SK-N-SH (cell line): ENCODE results near the gene GABRR2. TPM values are rescaled to one million over a fixed set of nuclear protein-coding genes. Genes with fewer than 3 reads are reported as not detected.

Experiments
- CTCF ChIA-PET: fragments of 300-600, 350-600 bp; formaldehyde crosslinking; extraction: SDS; loops from one replicate; lab custom pipeline; 2021; lab: Yijun Ruan, JAX
- POLR2A ChIA-PET: fragments of 350-600 bp; sonication (Branson Sonifier 250); formaldehyde crosslinking; extraction: SDS; loops from one replicate; lab custom pipeline; 2020; ENCODE audit warnings: antibody characterized with exemption, inconsistent platforms; lab: Yijun Ruan, JAX
- DNase-seq: peaks from one replicate; pipeline ENCODE4 v3.0.0; 2012
- H2AFZ ChIP-seq: fragments of 200-600 bp; sonication (generic); 2 replicates; pipeline ENCODE4 v1.8.1; 2016; ENCODE audit warnings: antibody characterized with exemption, mild to moderate bottlenecking, low read depth
- H3F3A ChIP-seq: fragments of 200-600 bp; sonication (generic); replicated peaks from 2 replicates; pipeline ENCODE3; 2016; ENCODE audit warnings: antibody characterized with exemption, mild to moderate bottlenecking; ENCODE audit not compliant: insufficient read depth
- H3K27ac ChIP-seq, 2 experiments: fragments of 200-500 bp in 1 of 2; fragments of 200-600 bp in 1 of 2; sonication (Bioruptor generic) in 1 of 2; sonication (generic), shearing (Covaris generic) in 1 of 2; 2 replicates each; pipeline versions ENCODE4 v1.5.1 to v1.6.1; 2014 to 2016; ENCODE audit warnings: low read depth in 2 of 2, inconsistent platforms in 1 of 2, low read length in 1 of 2, mild to moderate bottlenecking in 1 of 2, mixed read lengths in 1 of 2
- H3K27me3 ChIP-seq: fragments of 200-600 bp; sonication (generic), shearing (Covaris generic); 2 replicates; pipeline ENCODE4 v1.6.1; 2016; ENCODE audit warnings: mixed run types; ENCODE audit not compliant: insufficient read depth
- H3K36me3 ChIP-seq, 2 experiments: fragments of 200-500 bp in 1 of 2; fragments of 200-600 bp in 1 of 2; sonication (Bioruptor generic) in 1 of 2; sonication (generic) in 1 of 2; replicated peaks in 1 of 2; 2 replicates each; pipeline versions ENCODE3 to v1.5.1; 2014 to 2016; ENCODE audit warnings: low read length in 1 of 2, mild to moderate bottlenecking in 1 of 2; ENCODE audit not compliant: insufficient read depth in 2 of 2, control insufficient read depth in 1 of 2
- H3K4me1 ChIP-seq, 2 experiments: fragments of 200-500 bp in 1 of 2; fragments of 200-600 bp in 1 of 2; sonication (Bioruptor generic) in 1 of 2; sonication (generic), shearing (Covaris generic) in 1 of 2; 2 replicates each; pipeline versions ENCODE4 v1.5.1 to v1.6.1; 2014 to 2016; ENCODE audit warnings: low read depth in 1 of 2, low read length in 1 of 2, mixed run types in 1 of 2; ENCODE audit not compliant: insufficient read depth in 2 of 2, control insufficient read depth in 1 of 2
- H3K4me2 ChIP-seq: fragments of 200-600 bp; sonication (generic), shearing (Covaris generic); 2 replicates; pipeline ENCODE4 v1.6.1; 2017; ENCODE audit warnings: mixed run types
- H3K4me3 ChIP-seq, 2 experiments: fragments of 200-500 bp in 1 of 2; fragments of 200-600 bp in 1 of 2; sonication (Bioruptor generic) in 1 of 2; sonication (generic), shearing (Covaris generic) in 1 of 2; 2 replicates each; pipeline versions ENCODE4 v1.5.1 to v1.8.1; 2014 to 2016; ENCODE audit warnings: low read depth in 2 of 2, inconsistent platforms in 1 of 2, low read length in 1 of 2, mild to moderate bottlenecking in 1 of 2, mixed read lengths in 1 of 2, moderate library complexity in 1 of 2
- H3K79me2 ChIP-seq: fragments of 200-600 bp; sonication (generic); 2 replicates; pipeline ENCODE4 v1.8.1; 2017; ENCODE audit warnings: mild to moderate bottlenecking; ENCODE audit not compliant: insufficient read depth
- H3K9ac ChIP-seq: fragments of 200-600 bp; sonication (generic); 2 replicates; pipeline ENCODE4 v1.6.1; 2017; ENCODE audit warnings: mixed run types
- H3K9me2 ChIP-seq: fragments of 200-600 bp; sonication (generic); 2 replicates; pipeline ENCODE4 v1.6.1; 2017; ENCODE audit warnings: mixed run types
- H3K9me3 ChIP-seq: fragments of 200-600 bp; sonication (generic); 2 replicates; pipeline ENCODE4 v1.6.1; 2017; ENCODE audit warnings: mixed run types, mild to moderate bottlenecking, moderate library complexity
- H4K20me1 ChIP-seq: fragments of 200-600 bp; sonication (generic); 2 replicates; pipeline ENCODE4 v1.6.1; 2017; ENCODE audit warnings: mild to moderate bottlenecking, mixed run types; ENCODE audit not compliant: insufficient read depth
- CHD2 ChIP-seq: fragments of 150-350 bp; IDR thresholded peaks from 2 replicates; pipeline ENCODE4 v1.6.1; 2018; ENCODE audit warnings: low read length; ENCODE audit not compliant: partially characterized antibody
- ELF1 ChIP-seq: IDR thresholded peaks from 2 replicates; pipeline ENCODE4 v1.4.0; 2012
- FOXM1 ChIP-seq: IDR thresholded peaks from 2 replicates; pipeline ENCODE4 v1.4.0; 2012; ENCODE audit warnings: low read depth, mild to moderate bottlenecking
- GATA2 ChIP-seq: sonication (generic); formaldehyde crosslinking; IDR thresholded peaks from 2 replicates; pipeline ENCODE4 v1.5.0; 2020; ENCODE audit warnings: mild to moderate bottlenecking, missing genetic modification reagents
- JUND ChIP-seq: IDR thresholded peaks from 2 replicates; pipeline ENCODE4 v1.4.0; 2012
- MEF2A ChIP-seq: IDR thresholded peaks from 2 replicates; pipeline ENCODE4 v1.4.0; 2012; ENCODE audit warnings: low read depth, borderline replicate concordance
- NFIC ChIP-seq: IDR thresholded peaks from 2 replicates; pipeline ENCODE4 v1.4.0; 2012; ENCODE audit warnings: borderline replicate concordance
- NRF1 ChIP-seq: IDR thresholded peaks from 2 replicates; pipeline ENCODE4 v1.6.1; 2012; ENCODE audit warnings: low read depth, mild to moderate bottlenecking, low read length
- POLR2AphosphoS5 ChIP-seq: IDR thresholded peaks from 2 replicates; pipeline ENCODE4 v1.6.1; 2012; ENCODE audit warnings: low read depth, low read length
- REST ChIP-seq: IDR thresholded peaks from 2 replicates; pipeline ENCODE4 v1.6.1; 2012; ENCODE audit warnings: mild to moderate bottlenecking, low read depth, low read length, moderate library complexity
- RXRA ChIP-seq: IDR thresholded peaks from 2 replicates; pipeline ENCODE4 v1.4.0; 2012; ENCODE audit warnings: low read depth, mild to moderate bottlenecking, borderline replicate concordance
- SIN3A ChIP-seq: IDR thresholded peaks from 2 replicates; pipeline ENCODE4 v1.6.1; 2012; ENCODE audit warnings: low read depth, mild to moderate bottlenecking, low read length, moderate library complexity, borderline replicate concordance
- TAF1 ChIP-seq: IDR thresholded peaks from 2 replicates; pipeline ENCODE4 v1.6.1; 2012; ENCODE audit warnings: low read depth, mild to moderate bottlenecking, low read length, moderate library complexity, borderline replicate concordance
- TEAD4 ChIP-seq: IDR thresholded peaks from 2 replicates; pipeline ENCODE4 v1.4.0; 2012; ENCODE audit warnings: mild to moderate bottlenecking, borderline replicate concordance; ENCODE audit not compliant: insufficient read depth
- YY1 ChIP-seq: IDR thresholded peaks from 2 replicates; pipeline ENCODE4 v1.4.0; 2012; ENCODE audit warnings: low read depth, mild to moderate bottlenecking
- WGBS: methylation state at CpG from one replicate; pipeline ENCODE4 v1.1.6; 2017; ENCODE audit warnings: low lambda C conversion rate; 5-methylcytosine and 5-hydroxymethylcytosine counted together
- polyA plus RNA-seq, 3 experiments: library from polyadenylated mRNA; depleted of rRNA; stranded (reverse); fragments of >200 nt; gene quantifications; 2 replicates each; pipeline ENCODE4 v1.2.3, GENCODE V29; 2012
- TF ChIP-seq, protein P1 (sequence below): IDR thresholded peaks from 2 replicates; pipeline ENCODE4 v1.4.0; 2012; ENCODE audit warnings: low read depth
- TF ChIP-seq, protein P2 (sequence below): IDR thresholded peaks from 2 replicates; pipeline ENCODE4 v1.4.0; 2012; ENCODE audit warnings: low read depth, borderline replicate concordance
- TF ChIP-seq, protein P3 (sequence below): IDR thresholded peaks from 2 replicates; pipeline ENCODE4; 2012

Gene GABRR2
- polyA plus RNA-seq, 1 of the 3 experiments (the other 2 are of a cell fraction): 0.18 TPM

DNA sequence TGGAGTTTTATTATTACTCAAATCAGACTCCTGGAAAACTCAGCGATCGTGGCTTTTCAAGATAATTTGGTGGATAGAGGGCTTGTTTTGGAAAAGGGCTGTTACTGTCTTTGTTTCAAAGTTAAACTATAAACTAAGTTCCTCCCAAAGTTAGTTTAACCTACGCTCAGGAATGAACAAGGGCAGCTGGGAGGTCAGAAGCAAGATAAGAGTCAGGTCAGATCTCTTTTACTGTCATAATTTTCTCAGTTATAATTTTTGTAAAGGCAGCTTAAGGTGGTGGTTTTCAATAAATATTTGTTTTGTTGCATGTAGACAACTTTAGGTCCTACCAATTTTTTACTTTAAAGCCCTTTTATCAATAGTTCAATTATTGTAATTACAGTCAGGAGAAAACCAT, 9.2 kb upstream of the GABRR2 start:
- no peak overlapping the region for H3K9ac ChIP-seq
- H3K4me2 ChIP-seq: no peak overlapping the region
- no peaks in the 10 kb centered on the region for H3K79me2 ChIP-seq
- H3K27me3 ChIP-seq: no peaks in the 10 kb centered on the region
- no peaks in the 10 kb centered on the region for H4K20me1 ChIP-seq
- H3K27ac ChIP-seq: no peak overlapping the region
- H3K4me3 ChIP-seq: no peak overlapping the region
- H3K36me3 ChIP-seq: peaks cover 28% of the 10 kb centered on the region in 2 experiments
- no peak for DNase-seq
- H3K4me1 ChIP-seq: no peaks in the 10 kb centered on the region
- no peaks in the 10 kb centered on the region for H3K9me3 ChIP-seq
- H3K9me2 ChIP-seq: no peaks in the 10 kb centered on the region
- TF ChIP-seq YY1 (no peak), NRF1 (no peak)
- TF ChIP-seq, all 33 proteins: peak for 0
- CTCF ChIA-PET: interaction anchor here (1.2 to 2.4 kb wide), 3 partner anchors 13 to 48 kb away, joined by 3 to 6 read pairs (median 4); no protein-coding TSS in a partner anchor
- Histone ChIP-seq H3F3A (peaks cover 6% of the 10 kb centered on the region), H2AFZ (no peak overlapping the region)
- WGBS: 98% methylated on average over 3 of the region's 3 CpGs
- POLR2A ChIA-PET: no interaction called here

DNA sequence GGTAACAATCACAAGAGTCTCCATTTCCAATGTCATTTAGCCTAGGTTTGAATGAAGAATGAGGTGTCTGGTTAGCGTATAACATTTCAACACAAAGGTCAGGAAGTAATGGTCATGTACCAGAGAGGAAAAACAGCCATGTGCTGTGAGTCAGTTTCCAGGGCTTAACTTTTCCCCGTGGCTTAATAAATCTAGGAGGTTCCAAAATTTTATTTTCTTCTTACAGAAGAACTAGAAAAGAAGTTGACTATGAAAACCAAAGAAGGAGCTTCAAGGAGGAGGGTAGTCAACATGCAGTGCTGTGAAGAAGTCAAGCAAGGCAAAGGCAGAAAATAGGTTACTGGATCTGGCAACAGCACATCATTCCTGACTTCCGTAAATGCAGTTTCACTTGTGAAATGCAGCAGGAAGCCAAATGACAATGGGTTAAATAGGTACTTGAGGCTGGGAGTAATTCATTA, 8.4 kb upstream of the GABRR2 start:
- Histone ChIP-seq H3K4me3 (no peak overlapping the region), H3K4me2 (no peak overlapping the region), H3K9ac (no peak overlapping the region), H3K9me2 (no peaks in the 10 kb centered on the region), H2AFZ (no peak overlapping the region), H4K20me1 (no peaks in the 10 kb centered on the region), H3K79me2 (no peaks in the 10 kb centered on the region), H3K27me3 (no peaks in the 10 kb centered on the region), H3F3A (peaks cover 6% of the 10 kb centered on the region), H3K36me3 (peaks cover 20 to 21% of the 10 kb centered on the region in 2 experiments), H3K27ac (no peak overlapping the region), H3K4me1 (no peaks in the 10 kb centered on the region), H3K9me3 (no peaks in the 10 kb centered on the region)
- 89% methylated on average over 3 of the region's 3 CpGs for WGBS
- no peak for DNase-seq
- ChIA-PET CTCF (interaction anchor here (1.2 to 2.4 kb wide), 3 partner anchors 14 to 49 kb away, joined by 3 to 6 read pairs (median 4); no protein-coding TSS in a partner anchor), POLR2A (no interaction called here)
- TF ChIP-seq SIN3A (no peak), CHD2 (no peak), TEAD4 (no peak), NRF1 (no peak), MEF2A (no peak), REST (no peak), ELF1 (no peak), TAF1 (no peak), POLR2AphosphoS5 (no peak), JUND (no peak), RXRA (no peak), GATA2 (no peak), FOXM1 (no peak), YY1 (no peak), NFIC (no peak)
- TF ChIP-seq, protein P1, sequence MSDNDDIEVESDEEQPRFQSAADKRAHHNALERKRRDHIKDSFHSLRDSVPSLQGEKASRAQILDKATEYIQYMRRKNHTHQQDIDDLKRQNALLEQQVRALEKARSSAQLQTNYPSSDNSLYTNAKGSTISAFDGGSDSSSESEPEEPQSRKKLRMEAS: no peak
- TF ChIP-seq, protein P2, sequence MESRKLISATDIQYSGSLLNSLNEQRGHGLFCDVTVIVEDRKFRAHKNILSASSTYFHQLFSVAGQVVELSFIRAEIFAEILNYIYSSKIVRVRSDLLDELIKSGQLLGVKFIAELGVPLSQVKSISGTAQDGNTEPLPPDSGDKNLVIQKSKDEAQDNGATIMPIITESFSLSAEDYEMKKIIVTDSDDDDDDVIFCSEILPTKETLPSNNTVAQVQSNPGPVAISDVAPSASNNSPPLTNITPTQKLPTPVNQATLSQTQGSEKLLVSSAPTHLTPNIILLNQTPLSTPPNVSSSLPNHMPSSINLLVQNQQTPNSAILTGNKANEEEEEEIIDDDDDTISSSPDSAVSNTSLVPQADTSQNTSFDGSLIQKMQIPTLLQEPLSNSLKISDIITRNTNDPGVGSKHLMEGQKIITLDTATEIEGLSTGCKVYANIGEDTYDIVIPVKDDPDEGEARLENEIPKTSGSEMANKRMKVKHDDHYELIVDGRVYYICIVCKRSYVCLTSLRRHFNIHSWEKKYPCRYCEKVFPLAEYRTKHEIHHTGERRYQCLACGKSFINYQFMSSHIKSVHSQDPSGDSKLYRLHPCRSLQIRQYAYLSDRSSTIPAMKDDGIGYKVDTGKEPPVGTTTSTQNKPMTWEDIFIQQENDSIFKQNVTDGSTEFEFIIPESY: no peak
- TF ChIP-seq, protein P3, sequence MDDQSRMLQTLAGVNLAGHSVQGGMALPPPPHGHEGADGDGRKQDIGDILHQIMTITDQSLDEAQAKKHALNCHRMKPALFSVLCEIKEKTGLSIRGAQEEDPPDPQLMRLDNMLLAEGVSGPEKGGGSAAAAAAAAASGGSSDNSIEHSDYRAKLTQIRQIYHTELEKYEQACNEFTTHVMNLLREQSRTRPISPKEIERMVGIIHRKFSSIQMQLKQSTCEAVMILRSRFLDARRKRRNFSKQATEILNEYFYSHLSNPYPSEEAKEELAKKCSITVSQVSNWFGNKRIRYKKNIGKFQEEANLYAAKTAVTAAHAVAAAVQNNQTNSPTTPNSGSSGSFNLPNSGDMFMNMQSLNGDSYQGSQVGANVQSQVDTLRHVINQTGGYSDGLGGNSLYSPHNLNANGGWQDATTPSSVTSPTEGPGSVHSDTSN: no peak
